Anterior cingulate cortex (tissue), 58 donors: ENCODE data around the gene RDX.

Source experiments
- DNase-seq, 58 donors: peaks; one replicate each; lab custom pipeline; 2025; lab: John Stamatoyannopoulos, UW

The RDX gene

GRCh38 chr11:110296226-110297075 is at the start of gene RDX:
TSS of gene RDX (minus strand) at chr11:110296614. CDS start at chr11:110279692, 16,922 bp downstream.
- DNase-seq: peak in 54 of 58 donors; percentile 14 to 81 (median 70)

GRCh38 chr11:110345743-110346142 is 49.3 kb upstream of the RDX start:
- DNase-seq: no peak

- DNase-seq: peak in 1 of 58 donors; percentile 3
These were observed 44.0 kb upstream of the RDX start for GRCh38 chr11:110340436-110340835.

- DNase-seq: no peak
These were observed 43.2 kb upstream of the RDX start for GRCh38 chr11:110339456-110340250.

- no peak for DNase-seq
These were observed 42.3 kb upstream of the RDX start for GRCh38 chr11:110338684-110339083.

- DNase-seq: no peak
These were observed 41.3 kb upstream of the RDX start for GRCh38 chr11:110337570-110338193.

- no peak for DNase-seq
These were observed 39.6 kb upstream of the RDX start for GRCh38 chr11:110336054-110336453.

GRCh38 chr11:110335358-110335757 is 38.9 kb upstream of the RDX start:
- no peak for DNase-seq

GRCh38 chr11:110331626-110332025 is 35.2 kb upstream of the RDX start:
- no peak for DNase-seq

- no peak for DNase-seq
These were observed 33.0 kb upstream of the RDX start for GRCh38 chr11:110329445-110329844.

GRCh38 chr11:110327508-110327907 is 31.1 kb upstream of the RDX start:
- no peak for DNase-seq

GRCh38 chr11:110323786-110324185 is 27.4 kb upstream of the RDX start:
- no peak for DNase-seq

- DNase-seq: no peak
These were observed 23.1 kb upstream of the RDX start for GRCh38 chr11:110319501-110319900.

GRCh38 chr11:110318638-110319404 is 22.4 kb upstream of the RDX start:
- no peak for DNase-seq

GRCh38 chr11:110317516-110317932 is 21.1 kb upstream of the RDX start:
- peak in 7 of 58 donors; percentile 5 to 68 (median 26) for DNase-seq

GRCh38 chr11:110314366-110315095 is 18.1 kb upstream of the RDX start:
- DNase-seq: no peak

GRCh38 chr11:110312670-110313069 is 16.3 kb upstream of the RDX start:
- DNase-seq: no peak

- DNase-seq: no peak
These were observed 15.6 kb upstream of the RDX start for GRCh38 chr11:110311783-110312579.

- DNase-seq: no peak
These were observed 11.7 kb upstream of the RDX start for GRCh38 chr11:110308071-110308470.
